ENCODE results near the gene FAM120A.

FAM120A gene

GRCh38 chr9:93592643-93593021 is 141.1 kb downstream of the FAM120A start:
- TF ChIP-seq CTCF (conservative IDR thresholded peaks at IDR 0.05; ENCODE audit: low read depth) = no peak

GRCh38 chr9:93593144-93593658 is 141.7 kb downstream of the FAM120A start:
- CTCF ChIA-PET = interaction anchor here (0.6 to 0.7 kb wide), 2 partner anchors 27 to 579 kb away, joined by 3 to 6 read pairs; no protein-coding TSS in a partner anchor
- POLR2A ChIA-PET (ENCODE audit: low non-redundant PET) = no interaction called here

More at GRCh38 chr9:93592643-93593021, 141.1 kb downstream of the FAM120A start:
- ChIA-PET POLR2A (ENCODE audit: low non-redundant PET) (no interaction called here), CTCF (interaction anchor here (0.6 to 0.7 kb wide), 2 partner anchors 18 to 580 kb away, joined by 3 to 6 read pairs; no protein-coding TSS in a partner anchor)
- DNase-seq (ENCODE audit: low spot score) = no peak
- H3K27ac ChIP-seq = peak overlapping the region; percentile 21; the same call in 1 of the 2 replicates

GRCh38 chr9:93594041-93594756 is 142.7 kb downstream of the FAM120A start:
- H3K27ac ChIP-seq = peak overlapping the region; percentile 67
- CTCF ChIA-PET = interaction anchor here (0.7 kb wide), 1 partner anchor 410 kb away, joined by 4 read pairs; the partner anchor contains the start of gene WNK2
- peak; percentile 76 for DNase-seq (ENCODE audit: low spot score)
- POLR2A ChIA-PET (ENCODE audit: low non-redundant PET) = no interaction called here
- TF ChIP-seq CTCF (conservative IDR thresholded peaks at IDR 0.05; ENCODE audit: low read depth) = no peak

More at GRCh38 chr9:93593144-93593658, 141.7 kb downstream of the FAM120A start:
- TF ChIP-seq CTCF (conservative IDR thresholded peaks at IDR 0.05; ENCODE audit: low read depth) = no peak
- no peak overlapping the region for H3K27ac ChIP-seq
- no peak for DNase-seq (ENCODE audit: low spot score)

- no peak for TF ChIP-seq CTCF (conservative IDR thresholded peaks at IDR 0.05; ENCODE audit: low read depth)
- CTCF ChIA-PET = no interaction called here
- POLR2A ChIA-PET (ENCODE audit: low non-redundant PET) = no interaction called here
- DNase-seq (ENCODE audit: low spot score) = no peak
- H3K27ac ChIP-seq = no peak overlapping the region
These were observed 144.0 kb downstream of the FAM120A start for GRCh38 chr9:93595461-93595860.

- ChIA-PET POLR2A (ENCODE audit: low non-redundant PET) (no interaction called here), CTCF (interaction anchor here (0.6 kb wide), 1 partner anchor 87 kb away, joined by 8 read pairs; no protein-coding TSS in a partner anchor)
- no peak overlapping the region for H3K27ac ChIP-seq
- TF ChIP-seq CTCF (conservative IDR thresholded peaks at IDR 0.05; ENCODE audit: low read depth) = no peak
- DNase-seq (ENCODE audit: low spot score) = no peak
These were observed 144.4 kb downstream of the FAM120A start for GRCh38 chr9:93595861-93596365.

- H3K27ac ChIP-seq = no peak overlapping the region
- ChIA-PET POLR2A (ENCODE audit: low non-redundant PET) (no interaction called here), CTCF (interaction anchor here (0.6 kb wide), 1 partner anchor 86 kb away, joined by 8 read pairs; no protein-coding TSS in a partner anchor)
- no peak for TF ChIP-seq CTCF (conservative IDR thresholded peaks at IDR 0.05; ENCODE audit: low read depth)
- DNase-seq (ENCODE audit: low spot score) = no peak
These were observed 144.9 kb downstream of the FAM120A start for GRCh38 chr9:93596399-93596798.
